ENCODE data around the gene RAMP2.

DNA sequence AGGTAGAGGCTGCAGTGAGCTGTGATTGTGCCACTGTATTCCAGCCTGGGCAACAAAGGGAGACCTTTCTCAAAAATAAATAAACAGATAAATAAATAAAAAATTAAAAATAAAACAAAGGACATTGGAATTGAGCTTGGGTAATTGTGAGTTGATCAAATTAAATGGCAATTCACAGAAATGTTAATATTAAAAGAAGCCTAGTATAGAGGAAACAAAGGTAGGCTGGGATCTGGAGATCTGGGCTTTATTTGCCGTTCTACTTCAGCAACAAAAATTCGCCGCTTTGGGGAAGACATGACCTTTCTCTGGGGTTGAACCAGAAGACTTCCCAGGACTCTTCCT lies 11.9 kb downstream of the RAMP2 start:
- TF ChIP-seq, protein P1, sequence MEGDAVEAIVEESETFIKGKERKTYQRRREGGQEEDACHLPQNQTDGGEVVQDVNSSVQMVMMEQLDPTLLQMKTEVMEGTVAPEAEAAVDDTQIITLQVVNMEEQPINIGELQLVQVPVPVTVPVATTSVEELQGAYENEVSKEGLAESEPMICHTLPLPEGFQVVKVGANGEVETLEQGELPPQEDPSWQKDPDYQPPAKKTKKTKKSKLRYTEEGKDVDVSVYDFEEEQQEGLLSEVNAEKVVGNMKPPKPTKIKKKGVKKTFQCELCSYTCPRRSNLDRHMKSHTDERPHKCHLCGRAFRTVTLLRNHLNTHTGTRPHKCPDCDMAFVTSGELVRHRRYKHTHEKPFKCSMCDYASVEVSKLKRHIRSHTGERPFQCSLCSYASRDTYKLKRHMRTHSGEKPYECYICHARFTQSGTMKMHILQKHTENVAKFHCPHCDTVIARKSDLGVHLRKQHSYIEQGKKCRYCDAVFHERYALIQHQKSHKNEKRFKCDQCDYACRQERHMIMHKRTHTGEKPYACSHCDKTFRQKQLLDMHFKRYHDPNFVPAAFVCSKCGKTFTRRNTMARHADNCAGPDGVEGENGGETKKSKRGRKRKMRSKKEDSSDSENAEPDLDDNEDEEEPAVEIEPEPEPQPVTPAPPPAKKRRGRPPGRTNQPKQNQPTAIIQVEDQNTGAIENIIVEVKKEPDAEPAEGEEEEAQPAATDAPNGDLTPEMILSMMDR (conservative IDR thresholded peaks at IDR 0.05), result no peak
- no peak for TF ChIP-seq ZFX (IDR thresholded peaks at IDR 0.05)
